DND-41 (cell line): ENCODE measurements around the gene ZBTB7B.
A peak's percentile ranks its signal among the peaks of the same experiment; 100 is the strongest.

ENCODE experiments used
- ATAC-seq: fragments of 200-7000 bp; cut with Tn5 transposase; 3 replicates; pipeline ENCODE4 v1.9.1; 2021; ENCODE audit warnings: low read depth; ENCODE audit not compliant: insufficient read depth
- DNase-seq: peaks from one replicate; pipeline ENCODE4 v3.0.0-alpha.2; 2020
- H2AFZ ChIP-seq: 2 replicates; pipeline ENCODE4 v1.6.0; 2012; ENCODE audit warnings: low read depth, low read length
- H3K27ac ChIP-seq: 2 replicates; pipeline ENCODE4 v1.5.1; 2012; ENCODE audit warnings: low read length, inconsistent platforms
- H3K27me3 ChIP-seq: fragments of 200-600 bp; sonication (generic); 2 replicates; pipeline ENCODE4 v1.6.0; 2012; ENCODE audit warnings: low read length, mild to moderate bottlenecking, inconsistent platforms; ENCODE audit not compliant: insufficient read depth, poor library complexity
- H3K36me3 ChIP-seq: 2 replicates; pipeline ENCODE4 v1.5.1; 2012; ENCODE audit warnings: low read length, inconsistent platforms; ENCODE audit not compliant: insufficient read depth
- H3K4me1 ChIP-seq: 2 replicates; pipeline ENCODE4 v1.5.1; 2012; ENCODE audit warnings: mild to moderate bottlenecking, low read length; ENCODE audit not compliant: insufficient read depth
- H3K4me2 ChIP-seq: 2 replicates; pipeline ENCODE4 v1.6.0; 2012; ENCODE audit warnings: mild to moderate bottlenecking, moderate library complexity, low read length, inconsistent platforms; ENCODE audit not compliant: insufficient read depth
- H3K4me3 ChIP-seq, 2 experiments: fragments of 200-600 bp in 1 of 2; shearing (Covaris generic) in 1 of 2; 2 replicates each; pipeline ENCODE4 v1.5.1; 2012 to 2016; ENCODE audit warnings: inconsistent platforms in 2 of 2, low read length in 2 of 2, mild to moderate bottlenecking in 2 of 2, low read depth in 1 of 2, moderate library complexity in 1 of 2
- H3K79me2 ChIP-seq: 2 replicates; pipeline ENCODE4 v1.6.0; 2012; ENCODE audit warnings: low read length, inconsistent platforms; ENCODE audit not compliant: insufficient read depth
- H3K9ac ChIP-seq: 2 replicates; pipeline ENCODE4 v1.6.0; 2012; ENCODE audit warnings: low read depth, mild to moderate bottlenecking, inconsistent platforms, low read length, moderate library complexity
- H3K9me3 ChIP-seq: 2 replicates; pipeline ENCODE4 v1.5.1; 2012; ENCODE audit warnings: low read length, moderate library complexity, mild to moderate bottlenecking, inconsistent platforms; ENCODE audit not compliant: insufficient read depth, severe bottlenecking
- H4K20me1 ChIP-seq: 2 replicates; pipeline ENCODE4 v1.6.0; 2012; ENCODE audit warnings: low read length; ENCODE audit not compliant: insufficient read depth
- EZH2 ChIP-seq: IDR thresholded peaks from 3 replicates; pipeline ENCODE4 v1.6.1; 2012; ENCODE audit warnings: borderline replicate concordance, low read depth, mild to moderate bottlenecking, moderate library complexity, low read length, inconsistent platforms; ENCODE audit not compliant: severe bottlenecking
- TF ChIP-seq, protein P1 (sequence below): IDR thresholded peaks from 2 replicates; pipeline ENCODE4 v1.5.1; 2012; ENCODE audit warnings: borderline replicate concordance, low read length, moderate library complexity, mild to moderate bottlenecking; ENCODE audit not compliant: poor library complexity, severe bottlenecking; ENCODE audit errors: extremely low read depth

The ZBTB7B gene

GRCh38 chr1:154999571-155000410 lies 2.8 kb upstream of the ZBTB7B start:
- Histone ChIP-seq H3K79me2 (no peaks in the 10 kb centered on the region), H3K36me3 (no peaks in the 10 kb centered on the region), H3K27me3 (peaks cover 55% of the 10 kb centered on the region), H3K27ac (no peak overlapping the region), H2AFZ (no peak overlapping the region), H3K9ac (no peak overlapping the region), H3K4me2 (0 out of 2 replicates have a peak overlapping the region, but pooled peaks have one; percentile 11), H3K4me1 (peaks cover 37% of the 10 kb centered on the region), H3K9me3 (no peaks in the 10 kb centered on the region), H3K4me3 (no peak overlapping the region), H4K20me1 (peaks cover 65% of the 10 kb centered on the region)
- DNase-seq (no peak), ATAC-seq (no peak)
- TF ChIP-seq, protein P1, sequence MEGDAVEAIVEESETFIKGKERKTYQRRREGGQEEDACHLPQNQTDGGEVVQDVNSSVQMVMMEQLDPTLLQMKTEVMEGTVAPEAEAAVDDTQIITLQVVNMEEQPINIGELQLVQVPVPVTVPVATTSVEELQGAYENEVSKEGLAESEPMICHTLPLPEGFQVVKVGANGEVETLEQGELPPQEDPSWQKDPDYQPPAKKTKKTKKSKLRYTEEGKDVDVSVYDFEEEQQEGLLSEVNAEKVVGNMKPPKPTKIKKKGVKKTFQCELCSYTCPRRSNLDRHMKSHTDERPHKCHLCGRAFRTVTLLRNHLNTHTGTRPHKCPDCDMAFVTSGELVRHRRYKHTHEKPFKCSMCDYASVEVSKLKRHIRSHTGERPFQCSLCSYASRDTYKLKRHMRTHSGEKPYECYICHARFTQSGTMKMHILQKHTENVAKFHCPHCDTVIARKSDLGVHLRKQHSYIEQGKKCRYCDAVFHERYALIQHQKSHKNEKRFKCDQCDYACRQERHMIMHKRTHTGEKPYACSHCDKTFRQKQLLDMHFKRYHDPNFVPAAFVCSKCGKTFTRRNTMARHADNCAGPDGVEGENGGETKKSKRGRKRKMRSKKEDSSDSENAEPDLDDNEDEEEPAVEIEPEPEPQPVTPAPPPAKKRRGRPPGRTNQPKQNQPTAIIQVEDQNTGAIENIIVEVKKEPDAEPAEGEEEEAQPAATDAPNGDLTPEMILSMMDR, result no peak
- no peak for TF ChIP-seq EZH2

- Histone ChIP-seq H2AFZ (no peak overlapping the region), H3K4me3 (no peak overlapping the region), H3K79me2 (no peaks in the 10 kb centered on the region), H3K27me3 (peaks cover 55% of the 10 kb centered on the region), H3K4me2 (no peak overlapping the region; the same call in 1 of the 2 replicates), H3K4me1 (peaks cover 37% of the 10 kb centered on the region), H3K9ac (no peak overlapping the region), H3K27ac (no peak overlapping the region), H4K20me1 (peaks cover 68% of the 10 kb centered on the region), H3K9me3 (no peaks in the 10 kb centered on the region), H3K36me3 (no peaks in the 10 kb centered on the region)
- ATAC-seq (no peak), DNase-seq (no peak)
- TF ChIP-seq, protein P1, result no peak
- TF ChIP-seq EZH2, result no peak
Observed at GRCh38 chr1:155000411-155000725, 2.2 kb upstream of the ZBTB7B start.

GRCh38 chr1:155000726-155001424 lies 1.7 kb upstream of the ZBTB7B start:
- H3K4me1 ChIP-seq, result peaks cover 37% of the 10 kb centered on the region
- no peak overlapping the region for H2AFZ ChIP-seq
- H3K27ac ChIP-seq, result no peak overlapping the region
- H3K27me3 ChIP-seq, result peaks cover 55% of the 10 kb centered on the region
- no peaks in the 10 kb centered on the region for H3K79me2 ChIP-seq
- H3K4me2 ChIP-seq, result no peak overlapping the region; the same call in 1 of the 2 replicates
- TF ChIP-seq EZH2, result no peak
- TF ChIP-seq, protein P1, result no peak
- H4K20me1 ChIP-seq, result peaks cover 73% of the 10 kb centered on the region
- ATAC-seq (no peak), DNase-seq (no peak)
- H3K4me3 ChIP-seq, result no peak overlapping the region
- no peaks in the 10 kb centered on the region for H3K36me3 ChIP-seq
- no peaks in the 10 kb centered on the region for H3K9me3 ChIP-seq
- no peak overlapping the region for H3K9ac ChIP-seq
